GM19455 (cell line): ENCODE results near the gene TRIM71.
A peak's percentile ranks its signal among the peaks of the same experiment; 100 is the strongest.
"Not testable (repeated sequence)": the region's sequence is repeated elsewhere in the genome, so short reads cannot be mapped to it uniquely, and the experiment has no call there.

Experiments
- ATAC-seq: cut with Tn5 transposase; IDR thresholded peaks from one replicate; pipeline ENCODE4 v1.9.1; 2021; ENCODE audit not compliant: unreplicated experiment

TRIM71 gene

GRCh38 chr3:32817558-32818228 is at the start of gene TRIM71:
Gene TRIM71 (plus strand): TSS chr3:32817997. CDS start chr3:32818081, 84 bp downstream.
- ATAC-seq: no peak

DNA sequence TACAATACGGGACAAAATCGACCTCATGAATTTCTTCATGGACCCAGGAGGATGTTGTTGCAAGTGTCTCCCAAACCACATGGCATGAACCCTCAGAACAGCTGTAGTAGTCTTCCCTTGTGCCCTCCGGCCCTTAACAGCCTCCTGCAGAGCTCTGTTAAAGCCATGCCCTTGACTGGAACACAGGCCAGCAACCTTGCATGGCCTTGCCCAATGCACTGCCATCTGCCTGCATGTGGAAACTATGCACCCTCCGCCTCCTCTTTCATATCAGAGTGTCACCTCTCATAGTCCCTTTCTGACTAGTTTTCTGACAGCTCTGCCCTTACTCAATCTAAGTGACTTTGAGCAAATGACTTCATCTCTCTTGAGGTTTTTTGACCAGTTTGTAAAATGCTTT is 39.4 kb upstream of the TRIM71 start:
- ATAC-seq: no peak

DNA sequence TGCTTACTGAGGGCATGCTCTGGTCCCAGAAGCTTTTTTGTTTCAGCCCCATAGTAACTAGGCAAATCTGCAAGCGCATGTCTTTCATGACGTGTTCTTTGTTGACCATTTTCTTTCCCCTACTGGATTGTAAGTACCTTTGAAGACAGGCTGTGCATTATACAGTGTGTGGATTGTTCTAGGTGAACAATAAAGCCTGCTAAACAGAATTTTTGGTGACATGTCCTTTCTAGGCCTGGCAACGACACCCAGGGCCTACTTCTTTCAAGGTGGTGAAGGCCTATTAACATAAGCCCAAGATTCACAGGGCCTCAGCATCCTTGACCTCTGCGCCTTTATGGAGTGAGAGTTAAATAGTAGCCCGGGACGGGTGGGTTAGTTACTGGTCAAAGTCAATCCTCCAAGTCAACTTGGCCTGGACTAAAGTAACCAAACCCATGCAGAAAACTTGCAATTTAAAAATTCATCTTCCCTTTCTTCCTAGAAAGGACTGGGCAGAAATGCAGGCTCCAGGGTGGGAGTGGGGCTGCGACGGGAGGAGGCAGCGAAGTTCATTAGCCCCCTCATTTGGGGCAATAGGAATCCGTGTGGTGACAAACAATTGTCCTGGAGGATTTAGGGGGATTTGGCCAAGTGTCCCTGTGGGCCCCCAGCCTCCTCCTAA is 37.6 kb upstream of the TRIM71 start:
- no peak for ATAC-seq

GRCh38 chr3:32780735-32781210 is 37.0 kb upstream of the TRIM71 start:
- peak; percentile 41 for ATAC-seq

- peak; percentile 92 for ATAC-seq
These were observed 36.4 kb upstream of the TRIM71 start for GRCh38 chr3:32781211-32781968.

- not testable (repeated sequence) for ATAC-seq
These were observed 35.9 kb upstream of the TRIM71 start for GRCh38 chr3:32781969-32782270.

DNA sequence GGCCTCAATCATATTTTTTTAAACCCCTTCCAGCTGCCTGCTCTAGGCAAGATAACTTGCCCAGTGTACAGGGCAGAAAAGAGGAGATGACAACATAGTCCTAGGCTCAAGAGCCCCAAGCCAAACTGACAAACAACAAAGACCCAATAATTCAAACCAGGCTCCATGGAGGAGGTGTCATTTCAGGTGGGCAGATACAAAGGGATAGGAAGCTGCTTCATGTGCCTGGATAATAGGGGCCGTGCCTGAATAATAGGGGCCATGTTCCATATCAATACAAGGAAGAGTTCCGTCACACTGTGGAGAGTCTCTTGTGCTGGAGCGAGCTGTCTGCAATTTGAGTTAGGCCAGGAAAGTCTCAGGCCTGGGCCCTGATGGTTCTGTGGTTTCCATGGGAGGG is 35.4 kb upstream of the TRIM71 start:
- no peak for ATAC-seq

- no peak for ATAC-seq
These were observed 26.0 kb upstream of the TRIM71 start for GRCh38 chr3:32791833-32792232.

DNA sequence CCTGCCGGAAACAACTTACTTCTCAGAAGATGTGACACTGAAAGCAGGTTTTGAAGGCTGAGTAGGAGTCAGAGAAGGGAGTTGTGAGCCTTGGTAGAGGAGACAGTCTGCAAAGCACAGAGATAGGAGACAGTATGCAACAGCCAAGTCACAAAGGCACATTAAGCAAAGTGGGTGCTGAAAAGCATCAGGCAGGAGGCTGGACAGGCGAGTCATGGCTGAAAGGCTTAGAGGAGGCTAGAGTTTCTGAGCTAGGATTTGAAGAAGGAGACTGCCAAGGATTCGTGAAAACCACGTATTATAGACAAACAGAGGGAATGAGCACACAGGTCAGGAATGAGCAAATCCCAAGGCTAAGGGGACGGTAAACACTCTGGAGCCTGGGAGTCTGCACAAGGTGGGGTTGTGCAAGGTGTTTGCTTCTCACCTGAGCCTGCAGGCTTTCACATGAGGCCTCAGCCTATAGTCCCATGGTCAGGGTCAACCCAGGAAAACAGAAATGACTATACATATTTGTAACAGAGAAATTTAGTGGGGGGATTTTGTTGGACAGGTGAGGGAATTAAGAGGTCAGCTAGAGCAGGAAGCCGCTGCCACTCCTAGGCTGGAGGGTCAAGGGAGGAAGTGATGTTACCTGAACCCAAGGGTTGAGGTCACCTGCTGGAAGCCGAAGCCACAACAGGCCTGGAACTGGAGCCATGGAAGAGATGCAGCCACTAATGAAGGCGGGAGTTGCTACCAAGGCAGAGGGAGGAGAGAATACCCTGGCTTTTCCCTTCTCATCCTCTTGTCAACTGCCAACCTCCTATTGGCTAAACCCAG is 23.1 kb upstream of the TRIM71 start:
- no peak for ATAC-seq

DNA sequence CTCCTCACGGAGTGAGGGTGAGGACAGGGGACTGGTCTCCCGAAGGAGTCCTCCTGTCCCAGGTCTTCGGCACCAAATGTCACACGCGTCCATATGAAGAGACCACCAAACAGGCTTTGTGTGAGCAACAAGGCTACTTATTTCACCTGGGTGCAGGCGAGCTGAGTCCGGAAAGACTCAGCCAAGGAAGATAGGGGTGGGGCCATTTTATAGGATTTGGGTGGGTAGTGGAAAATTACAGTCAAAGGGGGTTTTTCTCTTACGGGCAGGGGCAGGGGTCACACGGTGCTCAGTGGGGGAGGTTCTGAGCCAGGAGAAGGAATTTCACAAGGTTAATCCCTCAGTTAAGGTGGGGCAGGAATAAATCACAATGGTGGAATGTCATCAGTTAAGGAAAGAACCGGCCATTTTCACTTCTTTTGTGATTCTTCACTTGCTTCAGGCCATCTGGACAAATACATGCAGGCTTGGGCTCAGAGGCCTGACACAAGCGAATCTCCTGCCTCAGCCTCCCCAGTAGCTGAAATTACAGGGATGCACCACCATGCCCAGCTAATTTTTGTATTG is 21.3 kb upstream of the TRIM71 start:
- ATAC-seq: not testable (repeated sequence)

- ATAC-seq: no peak
These were observed 20.0 kb upstream of the TRIM71 start for GRCh38 chr3:32797776-32798175.

GRCh38 chr3:32801440-32801839 is 16.4 kb upstream of the TRIM71 start:
- ATAC-seq: not testable (repeated sequence)

DNA sequence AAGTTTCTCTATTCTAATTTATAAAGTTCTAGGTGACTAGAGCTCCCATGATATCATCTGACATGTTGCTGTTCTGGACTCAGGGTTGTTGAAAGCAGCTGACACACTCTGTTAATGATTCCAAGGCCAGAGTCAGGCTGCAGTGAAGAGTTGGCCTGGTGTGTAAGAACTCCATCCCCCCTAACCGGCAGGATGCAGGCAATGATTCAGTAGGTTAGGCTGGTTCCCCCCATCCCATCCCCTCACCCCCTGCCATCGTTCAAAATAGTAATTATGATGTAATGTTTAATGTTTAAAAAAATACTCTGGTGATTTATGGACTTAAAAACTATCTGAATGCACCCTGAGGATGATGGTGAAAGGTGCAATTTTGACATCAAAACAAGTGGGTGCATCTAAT is 4.6 kb upstream of the TRIM71 start:
- ATAC-seq: no peak

- no peak for ATAC-seq
These were observed 3.4 kb upstream of the TRIM71 start for GRCh38 chr3:32814361-32814760.

GRCh38 chr3:32815841-32816438 is 1.9 kb upstream of the TRIM71 start:
- ATAC-seq: no peak

DNA sequence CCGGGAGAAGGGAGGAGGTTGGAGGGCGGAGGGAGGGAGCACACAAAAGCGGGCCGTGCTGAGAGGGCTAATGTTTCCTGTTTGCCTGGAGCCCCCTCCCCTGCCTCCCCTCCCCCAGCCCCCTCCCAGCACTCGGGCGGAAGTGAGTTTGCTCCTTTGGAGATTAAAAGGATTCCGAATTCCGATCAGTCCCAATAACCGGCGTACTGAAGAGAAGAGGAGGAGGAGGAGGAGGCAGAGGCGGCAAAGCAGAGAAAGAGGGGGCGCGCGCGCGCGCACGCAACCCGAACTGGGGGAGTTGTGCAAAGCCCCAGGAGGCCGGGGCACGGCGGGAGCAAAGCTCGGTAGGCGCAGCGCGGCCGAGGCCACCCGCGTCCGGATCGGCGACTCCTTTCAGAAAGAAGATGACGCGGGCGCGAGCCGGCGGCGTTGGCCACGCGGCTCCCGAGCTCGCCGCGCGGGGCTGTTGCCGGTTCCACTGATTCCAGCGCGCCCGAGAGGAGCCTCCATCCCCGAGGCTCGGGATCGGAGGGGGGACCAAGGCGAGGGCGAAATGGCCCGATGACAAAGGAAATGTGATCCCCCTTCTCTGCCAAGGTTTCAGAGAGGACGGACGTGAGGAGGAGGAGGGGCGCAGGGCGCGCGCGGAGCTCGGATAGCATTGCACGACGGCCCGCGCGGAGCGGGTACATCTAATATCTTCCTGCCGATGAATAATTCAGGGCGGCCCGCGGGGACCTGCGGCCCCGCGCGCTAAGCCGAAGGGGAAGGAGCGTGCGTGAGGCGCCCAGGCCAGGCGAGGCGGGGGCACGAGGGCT is 1.1 kb upstream of the TRIM71 start:
- no peak for ATAC-seq

DNA sequence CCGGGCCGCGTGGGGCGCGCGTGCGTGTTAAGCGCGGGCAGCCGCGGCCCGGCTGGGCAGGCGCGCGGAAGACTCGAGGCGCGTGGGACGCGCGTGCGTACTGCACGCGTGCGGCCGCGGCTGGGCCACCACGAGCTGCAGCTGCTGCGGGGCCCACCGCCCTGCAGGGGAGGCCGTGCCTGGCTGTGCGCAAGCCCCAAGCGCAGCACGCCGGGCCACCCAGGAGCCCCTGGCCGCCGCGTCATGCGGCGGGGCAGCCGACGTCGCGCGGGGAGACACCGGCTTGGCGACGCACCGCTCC is 590 bp upstream of the TRIM71 start:
- no peak for ATAC-seq

DNA sequence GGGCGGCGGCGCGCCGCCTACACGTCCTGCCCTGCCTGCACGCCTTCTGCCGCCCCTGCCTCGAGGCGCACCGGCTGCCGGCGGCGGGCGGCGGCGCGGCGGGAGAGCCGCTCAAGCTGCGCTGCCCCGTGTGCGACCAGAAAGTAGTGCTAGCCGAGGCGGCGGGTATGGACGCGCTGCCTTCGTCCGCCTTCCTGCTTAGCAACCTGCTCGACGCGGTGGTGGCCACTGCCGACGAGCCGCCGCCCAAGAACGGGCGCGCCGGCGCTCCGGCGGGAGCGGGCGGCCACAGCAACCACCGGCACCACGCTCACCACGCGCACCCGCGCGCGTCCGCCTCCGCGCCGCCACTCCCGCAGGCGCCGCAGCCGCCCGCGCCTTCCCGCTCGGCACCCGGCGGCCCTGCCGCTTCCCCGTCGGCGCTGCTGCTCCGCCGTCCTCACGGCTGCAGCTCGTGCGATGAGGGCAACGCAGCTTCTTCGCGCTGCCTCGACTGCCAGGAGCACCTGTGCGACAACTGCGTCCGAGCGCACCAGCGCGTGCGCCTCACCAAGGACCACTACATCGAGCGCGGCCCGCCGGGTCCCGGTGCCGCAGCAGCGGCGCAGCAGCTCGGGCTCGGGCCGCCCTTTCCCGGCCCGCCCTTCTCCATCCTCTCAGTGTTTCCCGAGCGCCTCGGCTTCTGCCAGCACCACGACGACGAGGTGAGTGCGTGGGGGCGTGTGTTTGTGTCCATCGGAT is 602 bp downstream of the TRIM71 start:
- ATAC-seq: no peak

- ATAC-seq: no peak
These were observed 1.2 kb downstream of the TRIM71 start for GRCh38 chr3:32818970-32819511.
